Liver (tissue), 9 donors: ENCODE measurements around the gene NOS1AP. TPM values are rescaled to one million over a fixed set of nuclear protein-coding genes. Genes with fewer than 3 reads are reported as not detected.

Experiments used
- DNase-seq: peaks from one replicate; pipeline ENCODE4 v3.0.0-alpha.2; 2017; ENCODE audit warnings: low spot score
- H3K27ac ChIP-seq, 2 donors: one replicate each; pipeline ENCODE4 v1.7.0; 2013; ENCODE audit warnings: inconsistent platforms in 2 of 2, low read length in 2 of 2, control low read depth in 1 of 2, low read depth in 1 of 2, mild to moderate bottlenecking in 1 of 2
- H3K27me3 ChIP-seq, 4 donors: one replicate each; pipeline versions ENCODE4 v1.6.1 to v1.7.0; 2013; ENCODE audit warnings: low read length in 3 of 4, inconsistent platforms in 1 of 4, mild to moderate bottlenecking in 1 of 4, moderate library complexity in 1 of 4; ENCODE audit not compliant: control insufficient read depth in 4 of 4, insufficient read depth in 4 of 4
- H3K36me3 ChIP-seq, 4 donors: one replicate each; pipeline versions ENCODE4 v1.6.1 to v1.7.0; 2013; ENCODE audit warnings: low read length in 3 of 4, mild to moderate bottlenecking in 3 of 4, low read depth in 1 of 4, moderate library complexity in 1 of 4; ENCODE audit not compliant: control insufficient read depth in 4 of 4, insufficient read depth in 3 of 4
- H3K4me1 ChIP-seq, 4 donors: one replicate each; pipeline versions ENCODE4 v1.6.1 to v1.7.0; 2013; ENCODE audit warnings: low read length in 3 of 4, mild to moderate bottlenecking in 3 of 4, moderate library complexity in 1 of 4; ENCODE audit not compliant: control insufficient read depth in 4 of 4, insufficient read depth in 4 of 4
- H3K4me3 ChIP-seq, 3 donors: one replicate each; pipeline versions ENCODE4 v1.6.1 to v1.7.0; 2013; ENCODE audit warnings: low read length in 3 of 3, control low read depth in 1 of 3, low read depth in 1 of 3, mild to moderate bottlenecking in 1 of 3
- H3K9ac ChIP-seq, 2 donors: one replicate each; pipeline ENCODE4 v1.7.0; 2013; ENCODE audit warnings: low read length in 2 of 2, mild to moderate bottlenecking in 2 of 2, moderate library complexity in 2 of 2, control low read depth in 1 of 2, low read depth in 1 of 2
- H3K9me3 ChIP-seq, 4 donors: one replicate each; pipeline versions ENCODE4 v1.6.1 to v1.7.0; 2013; ENCODE audit warnings: low read length in 3 of 4; ENCODE audit not compliant: control insufficient read depth in 4 of 4
- FOXA2 ChIP-seq: IDR thresholded peaks from 2 replicates; pipeline ENCODE4 v1.6.1; 2016; ENCODE audit warnings: antibody characterized with exemption
- GABPA ChIP-seq, 2 donors: IDR thresholded peaks in 1 of 2; conservative IDR thresholded peaks in 1 of 2; 2 replicates each; pipeline ENCODE4 v1.6.1; 2016; ENCODE audit warnings: antibody characterized with exemption in 2 of 2, mild to moderate bottlenecking in 1 of 2, moderate library complexity in 1 of 2
- HNF4G ChIP-seq: IDR thresholded peaks from 2 replicates; pipeline ENCODE4 v1.6.1; 2016; ENCODE audit warnings: antibody characterized with exemption
- JUND ChIP-seq, 2 donors: IDR thresholded peaks; 2 replicates each; pipeline ENCODE4 v1.6.1; 2016; ENCODE audit warnings: antibody characterized with exemption in 2 of 2
- RAD21 ChIP-seq, 2 donors: IDR thresholded peaks; 2 replicates each; pipeline ENCODE4 v1.6.1; 2016; ENCODE audit warnings: antibody characterized with exemption in 2 of 2, mild to moderate bottlenecking in 2 of 2
- SP1 ChIP-seq: IDR thresholded peaks from 2 replicates; pipeline ENCODE4 v1.6.1; 2018; ENCODE audit warnings: antibody characterized with exemption, mild to moderate bottlenecking
- TAF1 ChIP-seq: conservative IDR thresholded peaks from 2 replicates; pipeline ENCODE4 v1.6.1; 2016; ENCODE audit warnings: antibody characterized with exemption, mild to moderate bottlenecking
- WGBS: extraction: QIAGEN DNeasy Blood & Tissue Kit; methylation state at CpG from one replicate; pipeline ENCODE4 v1.1.7; 2013; 5-methylcytosine and 5-hydroxymethylcytosine counted together
- polyA plus RNA-seq, 2 donors: library from polyadenylated mRNA; stranded (reverse) in 1 of 2; unstranded in 1 of 2; fragments of 200-250 nt in 1 of 2; fragments of >200 nt in 1 of 2; fragmentation: Nextera tagmentation in 1 of 2; extraction: Ambion mirVana in 1 of 2; gene quantifications; one replicate each; pipeline versions ENCODE4 v1.2.1 to v1.2.3, GENCODE V29; 2013 to 2015
- total RNA-seq, 2 donors: library from RNA; depleted of rRNA; stranded (reverse); fragments of >200 nt; gene quantifications; one replicate each; pipeline ENCODE4 v1.2.3, GENCODE V29; 2014
- TF ChIP-seq, protein P1 (sequence below): IDR thresholded peaks from 2 replicates; pipeline ENCODE4 v1.6.1; 2016; ENCODE audit warnings: antibody characterized with exemption
- TF ChIP-seq, protein P2 (sequence below): IDR thresholded peaks from 2 replicates; pipeline ENCODE4 v1.6.1; 2016; ENCODE audit warnings: antibody characterized with exemption, mild to moderate bottlenecking
- TF ChIP-seq, protein P3 (sequence below): IDR thresholded peaks from 2 replicates; pipeline ENCODE4 v1.6.1; 2016; ENCODE audit warnings: antibody characterized with exemption
- TF ChIP-seq, protein P4 (sequence below): fragments of 150-350 bp; IDR thresholded peaks from 2 replicates; pipeline ENCODE4 v1.5.1; 2017; ENCODE audit warnings: improper control_type of control experiment, low read depth, low read length; ENCODE audit not compliant: missing input control
- TF ChIP-seq, protein P5 (sequence below): IDR thresholded peaks from 2 replicates; pipeline ENCODE4 v1.6.1; 2016; ENCODE audit warnings: antibody characterized with exemption
- donor health status: healthy.
- donor health status: healthy.
- donor health status: healthy.
- donor health status: healthy.
- donor health status: healthy.

Gene NOS1AP
- total and polyA plus RNA-seq, 4 donors: 1.4 to 13.0 (median 4.5) TPM

DNA sequence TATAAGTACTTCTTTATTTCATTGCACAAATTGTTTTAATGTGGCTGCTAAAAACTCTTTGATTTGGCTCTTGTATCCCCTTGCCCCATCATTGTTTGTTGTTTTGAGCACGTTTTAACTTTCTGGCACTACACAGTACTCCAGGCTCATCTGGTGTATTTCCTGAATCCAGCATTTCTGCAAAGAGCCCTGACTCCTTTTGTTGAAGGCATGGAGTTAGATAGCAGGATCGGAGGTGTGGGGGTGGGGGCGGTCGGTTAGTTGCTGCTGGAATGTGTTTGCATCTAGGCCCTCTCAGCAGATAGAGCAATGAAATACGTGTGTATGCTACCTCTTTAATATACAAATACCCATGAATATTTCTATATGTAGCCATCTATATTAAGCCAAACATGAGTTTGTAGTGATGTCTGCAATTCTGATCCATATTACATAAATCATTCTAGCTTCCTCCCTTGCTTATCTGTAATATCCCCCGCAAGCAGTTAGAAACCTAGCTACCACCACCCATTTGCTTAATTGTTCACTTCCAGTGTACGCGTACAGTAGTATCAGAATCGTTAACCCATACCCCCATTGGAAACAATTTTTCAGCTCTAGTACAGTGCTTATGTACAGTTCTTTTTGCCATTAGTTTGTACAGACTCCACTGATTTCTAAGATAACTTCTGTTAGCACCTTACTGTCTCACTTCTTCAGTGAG is 106.0 kb downstream of the NOS1AP start:
- Histone ChIP-seq H3K9me3 (no peaks in the 10 kb centered on the region), H3K9ac (no peak overlapping the region), H3K27ac (no peak overlapping the region), H3K36me3 (no peaks in the 10 kb centered on the region), H3K4me3 (no peak overlapping the region), H3K4me1 (peaks cover 0 to 6% (median 1%) of the 10 kb centered on the region in 4 donors), H3K27me3 (no peaks in the 10 kb centered on the region)
- WGBS: 73% methylated on average over 9 of the region's 9 CpGs
- no peak for DNase-seq
- no peak for TF ChIP-seq JUND (IDR thresholded peaks at IDR 0.05)
- TF ChIP-seq, protein P1, sequence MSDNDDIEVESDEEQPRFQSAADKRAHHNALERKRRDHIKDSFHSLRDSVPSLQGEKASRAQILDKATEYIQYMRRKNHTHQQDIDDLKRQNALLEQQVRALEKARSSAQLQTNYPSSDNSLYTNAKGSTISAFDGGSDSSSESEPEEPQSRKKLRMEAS: no peak
- no peak for TF ChIP-seq TAF1
- no peak for TF ChIP-seq HNF4G
- TF ChIP-seq, protein P2, sequence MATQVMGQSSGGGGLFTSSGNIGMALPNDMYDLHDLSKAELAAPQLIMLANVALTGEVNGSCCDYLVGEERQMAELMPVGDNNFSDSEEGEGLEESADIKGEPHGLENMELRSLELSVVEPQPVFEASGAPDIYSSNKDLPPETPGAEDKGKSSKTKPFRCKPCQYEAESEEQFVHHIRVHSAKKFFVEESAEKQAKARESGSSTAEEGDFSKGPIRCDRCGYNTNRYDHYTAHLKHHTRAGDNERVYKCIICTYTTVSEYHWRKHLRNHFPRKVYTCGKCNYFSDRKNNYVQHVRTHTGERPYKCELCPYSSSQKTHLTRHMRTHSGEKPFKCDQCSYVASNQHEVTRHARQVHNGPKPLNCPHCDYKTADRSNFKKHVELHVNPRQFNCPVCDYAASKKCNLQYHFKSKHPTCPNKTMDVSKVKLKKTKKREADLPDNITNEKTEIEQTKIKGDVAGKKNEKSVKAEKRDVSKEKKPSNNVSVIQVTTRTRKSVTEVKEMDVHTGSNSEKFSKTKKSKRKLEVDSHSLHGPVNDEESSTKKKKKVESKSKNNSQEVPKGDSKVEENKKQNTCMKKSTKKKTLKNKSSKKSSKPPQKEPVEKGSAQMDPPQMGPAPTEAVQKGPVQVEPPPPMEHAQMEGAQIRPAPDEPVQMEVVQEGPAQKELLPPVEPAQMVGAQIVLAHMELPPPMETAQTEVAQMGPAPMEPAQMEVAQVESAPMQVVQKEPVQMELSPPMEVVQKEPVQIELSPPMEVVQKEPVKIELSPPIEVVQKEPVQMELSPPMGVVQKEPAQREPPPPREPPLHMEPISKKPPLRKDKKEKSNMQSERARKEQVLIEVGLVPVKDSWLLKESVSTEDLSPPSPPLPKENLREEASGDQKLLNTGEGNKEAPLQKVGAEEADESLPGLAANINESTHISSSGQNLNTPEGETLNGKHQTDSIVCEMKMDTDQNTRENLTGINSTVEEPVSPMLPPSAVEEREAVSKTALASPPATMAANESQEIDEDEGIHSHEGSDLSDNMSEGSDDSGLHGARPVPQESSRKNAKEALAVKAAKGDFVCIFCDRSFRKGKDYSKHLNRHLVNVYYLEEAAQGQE: no peak
- no peak for TF ChIP-seq RAD21 (IDR thresholded peaks at IDR 0.05)
- TF ChIP-seq SP1: no peak
- TF ChIP-seq, protein P3, sequence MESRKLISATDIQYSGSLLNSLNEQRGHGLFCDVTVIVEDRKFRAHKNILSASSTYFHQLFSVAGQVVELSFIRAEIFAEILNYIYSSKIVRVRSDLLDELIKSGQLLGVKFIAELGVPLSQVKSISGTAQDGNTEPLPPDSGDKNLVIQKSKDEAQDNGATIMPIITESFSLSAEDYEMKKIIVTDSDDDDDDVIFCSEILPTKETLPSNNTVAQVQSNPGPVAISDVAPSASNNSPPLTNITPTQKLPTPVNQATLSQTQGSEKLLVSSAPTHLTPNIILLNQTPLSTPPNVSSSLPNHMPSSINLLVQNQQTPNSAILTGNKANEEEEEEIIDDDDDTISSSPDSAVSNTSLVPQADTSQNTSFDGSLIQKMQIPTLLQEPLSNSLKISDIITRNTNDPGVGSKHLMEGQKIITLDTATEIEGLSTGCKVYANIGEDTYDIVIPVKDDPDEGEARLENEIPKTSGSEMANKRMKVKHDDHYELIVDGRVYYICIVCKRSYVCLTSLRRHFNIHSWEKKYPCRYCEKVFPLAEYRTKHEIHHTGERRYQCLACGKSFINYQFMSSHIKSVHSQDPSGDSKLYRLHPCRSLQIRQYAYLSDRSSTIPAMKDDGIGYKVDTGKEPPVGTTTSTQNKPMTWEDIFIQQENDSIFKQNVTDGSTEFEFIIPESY: no peak
- no peak for TF ChIP-seq GABPA (IDR thresholded peaks at IDR 0.05 in 1 of 2, conservative IDR thresholded peaks at IDR 0.05 in 1 of 2)
- no peak for TF ChIP-seq FOXA2

DNA sequence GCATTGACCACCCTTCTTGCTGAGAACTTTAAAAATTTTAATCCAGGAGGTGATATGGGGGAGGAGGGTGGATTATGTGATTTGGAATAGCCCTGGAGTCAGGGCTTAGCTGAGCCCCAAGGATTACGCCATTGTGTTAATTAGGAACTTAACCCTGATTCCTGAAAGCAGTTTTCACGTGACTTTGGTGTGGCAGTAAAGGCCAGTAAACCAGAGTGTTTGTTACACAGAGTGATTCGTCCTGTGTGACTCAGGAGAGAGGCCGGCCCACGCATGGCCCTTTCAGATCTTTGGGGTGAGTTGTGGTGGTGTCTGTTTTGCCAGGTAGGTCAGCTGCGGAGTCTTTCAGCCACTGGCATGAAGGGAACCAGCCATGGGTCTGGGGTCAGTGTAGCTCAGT is 107.6 kb downstream of the NOS1AP start:
- H3K27ac ChIP-seq: no peak overlapping the region
- no peaks in the 10 kb centered on the region for H3K36me3 ChIP-seq
- no peaks in the 10 kb centered on the region for H3K9me3 ChIP-seq
- no peak overlapping the region for H3K9ac ChIP-seq
- TF ChIP-seq RAD21 (IDR thresholded peaks at IDR 0.05): no peak
- no peak for TF ChIP-seq JUND (IDR thresholded peaks at IDR 0.05)
- TF ChIP-seq, protein P4, sequence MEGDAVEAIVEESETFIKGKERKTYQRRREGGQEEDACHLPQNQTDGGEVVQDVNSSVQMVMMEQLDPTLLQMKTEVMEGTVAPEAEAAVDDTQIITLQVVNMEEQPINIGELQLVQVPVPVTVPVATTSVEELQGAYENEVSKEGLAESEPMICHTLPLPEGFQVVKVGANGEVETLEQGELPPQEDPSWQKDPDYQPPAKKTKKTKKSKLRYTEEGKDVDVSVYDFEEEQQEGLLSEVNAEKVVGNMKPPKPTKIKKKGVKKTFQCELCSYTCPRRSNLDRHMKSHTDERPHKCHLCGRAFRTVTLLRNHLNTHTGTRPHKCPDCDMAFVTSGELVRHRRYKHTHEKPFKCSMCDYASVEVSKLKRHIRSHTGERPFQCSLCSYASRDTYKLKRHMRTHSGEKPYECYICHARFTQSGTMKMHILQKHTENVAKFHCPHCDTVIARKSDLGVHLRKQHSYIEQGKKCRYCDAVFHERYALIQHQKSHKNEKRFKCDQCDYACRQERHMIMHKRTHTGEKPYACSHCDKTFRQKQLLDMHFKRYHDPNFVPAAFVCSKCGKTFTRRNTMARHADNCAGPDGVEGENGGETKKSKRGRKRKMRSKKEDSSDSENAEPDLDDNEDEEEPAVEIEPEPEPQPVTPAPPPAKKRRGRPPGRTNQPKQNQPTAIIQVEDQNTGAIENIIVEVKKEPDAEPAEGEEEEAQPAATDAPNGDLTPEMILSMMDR: no peak
- no peak for TF ChIP-seq FOXA2
- TF ChIP-seq, protein P5, sequence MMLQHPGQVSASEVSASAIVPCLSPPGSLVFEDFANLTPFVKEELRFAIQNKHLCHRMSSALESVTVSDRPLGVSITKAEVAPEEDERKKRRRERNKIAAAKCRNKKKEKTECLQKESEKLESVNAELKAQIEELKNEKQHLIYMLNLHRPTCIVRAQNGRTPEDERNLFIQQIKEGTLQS: no peak
- H3K4me3 ChIP-seq: no peak overlapping the region
- 88% methylated on average over 6 of the region's 6 CpGs for WGBS
- peaks cover 0 to 6% (median 1%) of the 10 kb centered on the region in 4 donors for H3K4me1 ChIP-seq
- no peaks in the 10 kb centered on the region for H3K27me3 ChIP-seq
- no peak for DNase-seq
